Stomach (tissue), 9 donors: Measurements from ENCODE around the gene ZBBX. TPM values are rescaled to one million over a fixed set of nuclear protein-coding genes. Genes with fewer than 3 reads are reported as not detected.

Experiments
- DNase-seq, 2 donors: peaks; one replicate each; pipeline versions ENCODE4 v3.0.0 to v3.0.0-alpha.2; 2013 to 2019
- H3K27ac ChIP-seq, 5 donors: fragments of 200-600 bp in 4 of 5; sonication (generic) in 4 of 5; one replicate each; pipeline ENCODE4 v1.5.1; 2013 to 2019; ENCODE audit warnings: mild to moderate bottlenecking in 1 of 5, moderate library complexity in 1 of 5
- H3K27me3 ChIP-seq, 3 donors: fragments of 200-600 bp; sonication (generic); one replicate each; pipeline ENCODE4 v1.5.1; 2017 to 2019; ENCODE audit warnings: mixed run types in 1 of 3
- H3K36me3 ChIP-seq, 4 donors: fragments of 200-600 bp; sonication (generic); 1 replicate in 3 of 4; 2 replicates in 1 of 4; pipeline ENCODE4 v1.5.1; 2016 to 2019
- H3K4me1 ChIP-seq, 4 donors: fragments of 200-600 bp; sonication (generic); one replicate each; pipeline ENCODE4 v1.5.1; 2016 to 2019
- H3K4me3 ChIP-seq, 4 donors: fragments of 200-600 bp; sonication (generic) in 3 of 4; one replicate each; pipeline ENCODE4 v1.5.1; 2016 to 2019; ENCODE audit warnings: mild to moderate bottlenecking in 1 of 4
- H3K9me3 ChIP-seq, 4 donors: fragments of 200-600 bp; sonication (generic); one replicate each; pipeline ENCODE4 v1.5.1; 2016 to 2019
- EP300 ChIP-seq: sonication (generic); formaldehyde crosslinking; IDR thresholded peaks from one replicate; pipeline ENCODE4 v1.6.1; 2017; ENCODE audit warnings: antibody characterized with exemption
- POLR2A ChIP-seq, 4 donors: fragments of 450-650 bp; IDR thresholded peaks; one replicate each; pipeline ENCODE4 v1.6.1; 2016; ENCODE audit warnings: antibody characterized with exemption in 4 of 4, control low read depth in 2 of 4, mild to moderate bottlenecking in 1 of 4, moderate library complexity in 1 of 4
- POLR2AphosphoS5 ChIP-seq, 3 donors: sonication (generic); formaldehyde crosslinking; IDR thresholded peaks; one replicate each; pipeline ENCODE4 v1.6.1; 2016; ENCODE audit warnings: antibody characterized with exemption in 3 of 3
- WGBS, 5 donors: extraction: QIAGEN DNeasy Blood & Tissue Kit in 3 of 5; methylation state at CpG; one replicate each; pipeline versions ENCODE4 v1.1.5 to v1.1.7; 2013 to 2018; 5-methylcytosine and 5-hydroxymethylcytosine counted together
- intact Hi-C: fragments of 100-400 bp; cut with DNase I; formaldehyde crosslinking; loops from one replicate; pipeline ENCODE4 v1.15.1; 2023; ENCODE audit warnings: low total_unique reads
- polyA plus RNA-seq, 3 donors: library from polyadenylated mRNA; stranded (reverse); fragments of 200-250 nt; gene quantifications; one replicate each; pipeline ENCODE4 v1.2.3, GENCODE V29; 2013
- total RNA-seq, 5 donors: library from RNA; depleted of rRNA; stranded (reverse); fragments of >200 nt; gene quantifications; one replicate each; pipeline versions ENCODE4 v1.1.0 to v1.2.3, GENCODE V29; 2014 to 2016
- TF ChIP-seq, protein P1 (sequence below), 7 experiments: fragments of 450-650 bp in 4 of 7; fragments of 200-600 bp in 3 of 7; sonication (generic) in 3 of 7; IDR thresholded peaks; one replicate each; pipeline ENCODE4 v1.5.1; 2016 to 2019; ENCODE audit warnings: antibody characterized with exemption in 7 of 7, control low read depth in 2 of 7, mild to moderate bottlenecking in 1 of 7
- donor health status: healthy with polysubstance abuse.
- donor health status: Bipolar disorder and iron deficiency.
- donor health status: healthy.

Gene ZBBX
- total and polyA plus RNA-seq, 8 donors: 1.7 TPM; not detected in 7

GRCh38 chr3:167375478-167375877, 4.6 kb downstream of the ZBBX start:
- H3K27me3 ChIP-seq: no peaks in the 10 kb centered on the region
- TF ChIP-seq, protein P1, sequence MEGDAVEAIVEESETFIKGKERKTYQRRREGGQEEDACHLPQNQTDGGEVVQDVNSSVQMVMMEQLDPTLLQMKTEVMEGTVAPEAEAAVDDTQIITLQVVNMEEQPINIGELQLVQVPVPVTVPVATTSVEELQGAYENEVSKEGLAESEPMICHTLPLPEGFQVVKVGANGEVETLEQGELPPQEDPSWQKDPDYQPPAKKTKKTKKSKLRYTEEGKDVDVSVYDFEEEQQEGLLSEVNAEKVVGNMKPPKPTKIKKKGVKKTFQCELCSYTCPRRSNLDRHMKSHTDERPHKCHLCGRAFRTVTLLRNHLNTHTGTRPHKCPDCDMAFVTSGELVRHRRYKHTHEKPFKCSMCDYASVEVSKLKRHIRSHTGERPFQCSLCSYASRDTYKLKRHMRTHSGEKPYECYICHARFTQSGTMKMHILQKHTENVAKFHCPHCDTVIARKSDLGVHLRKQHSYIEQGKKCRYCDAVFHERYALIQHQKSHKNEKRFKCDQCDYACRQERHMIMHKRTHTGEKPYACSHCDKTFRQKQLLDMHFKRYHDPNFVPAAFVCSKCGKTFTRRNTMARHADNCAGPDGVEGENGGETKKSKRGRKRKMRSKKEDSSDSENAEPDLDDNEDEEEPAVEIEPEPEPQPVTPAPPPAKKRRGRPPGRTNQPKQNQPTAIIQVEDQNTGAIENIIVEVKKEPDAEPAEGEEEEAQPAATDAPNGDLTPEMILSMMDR (IDR thresholded peaks at IDR 0.05): no peak
- no peak for TF ChIP-seq POLR2A (IDR thresholded peaks at IDR 0.05)
- no peak for TF ChIP-seq EP300
- no peak for TF ChIP-seq POLR2AphosphoS5 (IDR thresholded peaks at IDR 0.05)
- no peaks in the 10 kb centered on the region for H3K9me3 ChIP-seq
- WGBS, 5 donors: 90 to 99% (median 98%) methylated on average over 6 of the region's 6 CpGs
- H3K27ac ChIP-seq: no peak overlapping the region
- intact Hi-C loops: no loop called here
- H3K4me1 ChIP-seq: peaks cover 0 to 9% (median 8%) of the 10 kb centered on the region in 4 donors
- no peak overlapping the region for H3K4me3 ChIP-seq
- no peak for DNase-seq
- no peaks in the 10 kb centered on the region for H3K36me3 ChIP-seq

DNA sequence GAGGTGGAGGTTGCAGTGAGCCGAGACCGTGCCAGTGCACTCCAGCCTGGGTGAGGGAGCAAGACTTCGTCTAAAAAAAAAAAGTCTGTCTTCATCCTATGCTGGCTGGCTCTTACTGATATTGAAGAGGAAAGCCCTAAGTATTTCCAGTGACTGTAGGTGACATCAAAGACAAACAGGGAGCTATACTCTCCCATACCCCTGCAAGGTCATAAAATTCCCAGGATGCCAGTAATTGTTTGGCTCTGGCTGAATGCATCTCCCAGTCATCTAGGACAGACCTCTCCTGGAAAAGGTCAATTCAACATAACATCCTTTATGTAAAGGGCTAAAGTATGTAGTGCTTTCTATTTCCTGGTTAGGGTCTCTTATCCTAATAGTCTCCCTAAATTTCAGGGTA, 8.0 kb downstream of the ZBBX start:
- Histone ChIP-seq H3K27me3 (no peaks in the 10 kb centered on the region), H3K4me3 (no peak overlapping the region), H3K27ac (no peak overlapping the region), H3K36me3 (no peaks in the 10 kb centered on the region), H3K4me1 (no peaks in the 10 kb centered on the region), H3K9me3 (no peaks in the 10 kb centered on the region)
- TF ChIP-seq, protein P1 (IDR thresholded peaks at IDR 0.05): no peak
- TF ChIP-seq POLR2AphosphoS5 (IDR thresholded peaks at IDR 0.05) (no peak), POLR2A (IDR thresholded peaks at IDR 0.05) (no peak)
- DNase-seq: no peak
- WGBS, 5 donors: 86 to 100% (median 93%) methylated on average over 3 of the region's 3 CpGs
- intact Hi-C loops: no loop called here

DNA sequence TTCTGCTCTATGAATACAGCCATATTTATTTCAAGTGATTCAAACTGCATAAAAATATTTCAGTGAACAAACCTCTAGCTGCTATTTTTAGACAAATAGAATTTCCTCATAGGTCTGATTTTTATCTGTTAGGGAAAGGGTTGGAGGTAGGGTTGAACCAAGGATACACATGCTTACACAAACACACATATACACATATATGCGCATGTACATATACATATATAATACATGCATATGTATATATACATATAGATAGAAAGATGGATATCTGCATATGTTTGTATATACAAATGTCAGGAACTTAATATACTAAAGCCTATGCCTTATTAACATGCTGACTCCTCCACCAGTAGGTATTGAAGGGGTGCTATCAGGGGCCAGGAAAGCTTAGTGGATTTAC, 18.1 kb downstream of the ZBBX start:
- intact Hi-C loops: no loop called here
- no peaks in the 10 kb centered on the region for H3K36me3 ChIP-seq
- 91 to 100% (median 96%) methylated on average over 1 of the region's 1 CpG for WGBS, 5 donors
- no peaks in the 10 kb centered on the region for H3K27me3 ChIP-seq
- no peaks in the 10 kb centered on the region for H3K4me1 ChIP-seq
- TF ChIP-seq POLR2AphosphoS5 (IDR thresholded peaks at IDR 0.05) (no peak), EP300 (no peak), POLR2A (IDR thresholded peaks at IDR 0.05) (no peak)
- TF ChIP-seq, protein P1 (IDR thresholded peaks at IDR 0.05): no peak
- H3K27ac ChIP-seq: no peak overlapping the region
- no peak overlapping the region for H3K4me3 ChIP-seq
- no peaks in the 10 kb centered on the region for H3K9me3 ChIP-seq
- no peak for DNase-seq

DNA sequence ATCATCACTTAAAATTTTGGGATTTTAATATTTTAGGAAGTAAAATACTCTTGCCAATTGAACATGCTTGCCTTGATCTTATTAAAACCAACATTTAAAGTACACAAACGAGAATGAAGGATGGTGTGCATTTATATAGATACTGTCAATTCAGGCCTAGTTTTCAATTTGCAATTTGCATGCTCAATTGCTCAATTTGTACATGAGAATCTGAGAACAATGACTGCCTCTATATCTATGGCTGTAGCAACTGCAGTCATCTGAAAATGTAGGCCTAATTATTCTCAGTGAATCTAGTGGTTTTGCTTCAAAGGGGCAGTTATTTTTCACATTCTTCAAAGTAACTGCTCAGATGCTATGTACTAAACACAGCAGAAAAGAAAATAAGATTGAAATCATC, 18.8 kb downstream of the ZBBX start:
- WGBS, 5 donors: 64 to 86% (median 71%) methylated on average over 1 of the region's 1 CpG
- TF ChIP-seq EP300: no peak
- TF ChIP-seq POLR2A (IDR thresholded peaks at IDR 0.05): no peak
- TF ChIP-seq, protein P1 (IDR thresholded peaks at IDR 0.05): no peak
- no peak for TF ChIP-seq POLR2AphosphoS5 (IDR thresholded peaks at IDR 0.05)
- DNase-seq: no peak
- H3K27ac ChIP-seq: no peak overlapping the region
- H3K4me3 ChIP-seq: no peak overlapping the region
- H3K36me3 ChIP-seq: no peaks in the 10 kb centered on the region
- no peaks in the 10 kb centered on the region for H3K27me3 ChIP-seq
- intact Hi-C loops: no loop called here
- H3K4me1 ChIP-seq: no peaks in the 10 kb centered on the region
- no peaks in the 10 kb centered on the region for H3K9me3 ChIP-seq
